Measurements from ENCODE around the gene HPCAL4. TPM values are rescaled to one million over a fixed set of nuclear protein-coding genes. Genes with fewer than 3 reads are reported as not detected.
A peak's percentile ranks its signal among the peaks of the same experiment; 100 is the strongest.

Gene HPCAL4
- total and polyA plus RNA-seq, 2 donors (not counting 1 experiment from before 2014, with no cell fraction given) = not detected

- H3K27ac ChIP-seq (ENCODE audit: insufficient read depth, low read length) = no peak overlapping the region
- no peaks in the 10 kb centered on the region for H3K36me3 ChIP-seq (ENCODE audit: control insufficient read depth, insufficient read depth, low read length)
- H2AFZ ChIP-seq (ENCODE audit: low read length) = no peak overlapping the region
- DNase-seq (ENCODE audit: low read depth in 2 of 2) = no peak
- no peak overlapping the region for H3K9ac ChIP-seq (ENCODE audit: insufficient read depth, low read length)
- H3K27me3 ChIP-seq (ENCODE audit: control insufficient read depth, insufficient read depth, low read length) = peaks cover 45% of the 10 kb centered on the region
- no peaks in the 10 kb centered on the region for H3K9me3 ChIP-seq (ENCODE audit: control insufficient read depth, insufficient read depth, low read depth, low read length)
- no peaks in the 10 kb centered on the region for H4K20me1 ChIP-seq (ENCODE audit: control insufficient read depth, extremely low read depth, insufficient read depth, low read length)
- H3K4me1 ChIP-seq (ENCODE audit: control insufficient read depth, extremely low read depth, insufficient read depth, low read length) = peaks cover 2% of the 10 kb centered on the region
- no peak overlapping the region for H3K4me3 ChIP-seq (replicated peaks in 1 of 4; ENCODE audit: control extremely low read depth in 1 of 4, insufficient read depth in 1 of 4, low read depth in 3 of 4, low read length in 4 of 4)
- no peak for TF ChIP-seq CTCF (conservative IDR thresholded peaks at IDR 0.05 in 1 of 2, IDR thresholded peaks at IDR 0.05 in 1 of 2; ENCODE audit: low read depth in 1 of 2, low read length in 2 of 2)
- no peak for TF ChIP-seq EZH2 (IDR thresholded peaks at IDR 0.05; ENCODE audit: low read length, missing control alignments)
- H3K4me2 ChIP-seq (ENCODE audit: extremely low read depth, insufficient read depth, low read length) = no peak overlapping the region
- H3K79me2 ChIP-seq (ENCODE audit: control insufficient read depth, insufficient read depth, low read length) = no peaks in the 10 kb centered on the region
Measured at GRCh38 chr1:39696448-39696847, 5.2 kb upstream of the HPCAL4 start.

GRCh38 chr1:39695016-39695415, 3.8 kb upstream of the HPCAL4 start:
- no peak for TF ChIP-seq EZH2 (IDR thresholded peaks at IDR 0.05; ENCODE audit: low read length, missing control alignments)
- DNase-seq (ENCODE audit: low read depth in 2 of 2) = peak in 1 of 2 donors; percentile 14
- no peaks in the 10 kb centered on the region for H4K20me1 ChIP-seq (ENCODE audit: control insufficient read depth, extremely low read depth, insufficient read depth, low read length)

GRCh38 chr1:39694026-39694425, 2.8 kb upstream of the HPCAL4 start:
- Histone ChIP-seq H3K27me3 (ENCODE audit: control insufficient read depth, insufficient read depth, low read length) (peaks cover 57% of the 10 kb centered on the region), H3K4me2 (ENCODE audit: extremely low read depth, insufficient read depth, low read length) (no peak overlapping the region), H3K4me1 (ENCODE audit: control insufficient read depth, extremely low read depth, insufficient read depth, low read length) (no peaks in the 10 kb centered on the region), H3K9ac (ENCODE audit: insufficient read depth, low read length) (no peak overlapping the region), H4K20me1 (ENCODE audit: control insufficient read depth, extremely low read depth, insufficient read depth, low read length) (no peaks in the 10 kb centered on the region), H3K27ac (ENCODE audit: insufficient read depth, low read length) (no peak overlapping the region), H3K4me3 (replicated peaks in 1 of 4; ENCODE audit: control extremely low read depth in 1 of 4, insufficient read depth in 1 of 4, low read depth in 3 of 4, low read length in 4 of 4) (no peak overlapping the region), H3K79me2 (ENCODE audit: control insufficient read depth, insufficient read depth, low read length) (no peaks in the 10 kb centered on the region), H2AFZ (ENCODE audit: low read length) (no peak overlapping the region), H3K9me3 (ENCODE audit: control insufficient read depth, insufficient read depth, low read depth, low read length) (no peaks in the 10 kb centered on the region), H3K36me3 (ENCODE audit: control insufficient read depth, insufficient read depth, low read length) (no peaks in the 10 kb centered on the region)
- DNase-seq (ENCODE audit: low read depth in 2 of 2) = no peak
- no peak for TF ChIP-seq CTCF (conservative IDR thresholded peaks at IDR 0.05 in 1 of 2, IDR thresholded peaks at IDR 0.05 in 1 of 2; ENCODE audit: low read depth in 1 of 2, low read length in 2 of 2)
- no peak for TF ChIP-seq EZH2 (IDR thresholded peaks at IDR 0.05; ENCODE audit: low read length, missing control alignments)

More at GRCh38 chr1:39695016-39695415, 3.8 kb upstream of the HPCAL4 start:
- no peak overlapping the region for H3K9ac ChIP-seq (ENCODE audit: insufficient read depth, low read length)
- peaks cover 49% of the 10 kb centered on the region for H3K27me3 ChIP-seq (ENCODE audit: control insufficient read depth, insufficient read depth, low read length)
- no peak overlapping the region for H3K4me2 ChIP-seq (ENCODE audit: extremely low read depth, insufficient read depth, low read length)
- no peak overlapping the region for H2AFZ ChIP-seq (ENCODE audit: low read length)
- H3K9me3 ChIP-seq (ENCODE audit: control insufficient read depth, insufficient read depth, low read depth, low read length) = no peaks in the 10 kb centered on the region
- no peaks in the 10 kb centered on the region for H3K36me3 ChIP-seq (ENCODE audit: control insufficient read depth, insufficient read depth, low read length)
- H3K27ac ChIP-seq (ENCODE audit: insufficient read depth, low read length) = no peak overlapping the region
- no peaks in the 10 kb centered on the region for H3K79me2 ChIP-seq (ENCODE audit: control insufficient read depth, insufficient read depth, low read length)
- no peaks in the 10 kb centered on the region for H3K4me1 ChIP-seq (ENCODE audit: control insufficient read depth, extremely low read depth, insufficient read depth, low read length)
- no peak overlapping the region for H3K4me3 ChIP-seq (replicated peaks in 1 of 4; ENCODE audit: control extremely low read depth in 1 of 4, insufficient read depth in 1 of 4, low read depth in 3 of 4, low read length in 4 of 4)
